Heart right ventricle (tissue), 16 donors: Measurements from ENCODE around the gene MAP7D1. TPM values are rescaled to one million over a fixed set of nuclear protein-coding genes. Genes with fewer than 3 reads are reported as not detected.

ENCODE experiments used
- ATAC-seq, 8 donors: fragments of 200-7000 bp; cut with Tn5 transposase; one replicate each; pipeline ENCODE4 v1.9.1; 2020; ENCODE audit warnings: mild to moderate bottlenecking in 8 of 8, moderate library complexity in 8 of 8, moderate number of reproducible peaks in 1 of 8
- DNase-seq, 2 donors: peaks; one replicate each; pipeline ENCODE4 v3.0.0-alpha.2; 2020
- H3K27ac ChIP-seq, 10 donors: fragments of 200-600 bp; sonication (generic) in 2 of 10; one replicate each; pipeline versions ENCODE4 v1.5.0 to v1.8.0; 2020 to 2022; ENCODE audit warnings: mild to moderate bottlenecking in 3 of 10
- H3K27me3 ChIP-seq, 7 donors: fragments of 200-600 bp; one replicate each; pipeline ENCODE4 v1.8.0; 2021 to 2022; ENCODE audit warnings: mild to moderate bottlenecking in 2 of 7
- H3K36me3 ChIP-seq, 9 donors: fragments of 200-600 bp; sonication (generic) in 1 of 9; one replicate each; pipeline versions ENCODE4 v1.5.0 to v1.8.0; 2020 to 2022; ENCODE audit warnings: mild to moderate bottlenecking in 2 of 9
- H3K4me1 ChIP-seq, 9 donors: fragments of 200-600 bp; sonication (generic) in 1 of 9; one replicate each; pipeline versions ENCODE4 v1.5.0 to v1.8.0; 2020 to 2022; ENCODE audit warnings: mild to moderate bottlenecking in 4 of 9
- H3K4me3 ChIP-seq, 10 donors: fragments of 200-600 bp; sonication (generic) in 2 of 10; one replicate each; pipeline versions ENCODE4 v1.5.0 to v1.8.0; 2020 to 2022; ENCODE audit warnings: mild to moderate bottlenecking in 7 of 10, moderate library complexity in 2 of 10
- H3K9me3 ChIP-seq, 11 donors: fragments of 200-600 bp in 10 of 11; sonication (generic) in 2 of 11; one replicate each; pipeline versions ENCODE4 v1.5.0 to v1.8.0; 2013 to 2022; ENCODE audit warnings: mild to moderate bottlenecking in 2 of 11, control low read depth in 1 of 11, moderate library complexity in 1 of 11
- CTCF ChIP-seq, 9 donors: fragments of 200-600 bp; sonication (generic) in 2 of 9; IDR thresholded peaks; one replicate each; pipeline versions ENCODE4 v1.5.0 to v1.8.0; 2021 to 2022; ENCODE audit warnings: antibody characterized with exemption in 9 of 9, mild to moderate bottlenecking in 5 of 9, moderate library complexity in 1 of 9
- WGBS, 2 donors: extraction: QIAGEN DNeasy Blood & Tissue Kit; methylation state at CpG; one replicate each; pipeline ENCODE4 v1.1.7; 2013; ENCODE audit warnings: inconsistent platforms in 1 of 2; 5-methylcytosine and 5-hydroxymethylcytosine counted together
- intact Hi-C, 10 donors: fragments of 100-400 bp; cut with DNase I; formaldehyde crosslinking; loops; one replicate each; pipeline versions ENCODE4 v1.11.1 to v1.14.2; 2022
- polyA plus RNA-seq, 2 donors: library from polyadenylated mRNA; stranded (reverse); fragments of 200-250 nt; gene quantifications; one replicate each; pipeline ENCODE4 v1.2.3, GENCODE V29; 2013
- total RNA-seq, 10 donors: library from RNA; stranded (reverse); fragmentation: NEBNext Ultra II Directional in 3 of 10; extraction: Animal tissue kit (Norgen Biotek cat#: 25700) in 3 of 10; gene quantifications; one replicate each; pipeline versions ENCODE4 v1.2.1 to v1.2.4, GENCODE V29; 2021 to 2023
- donor health status: Arrhythmogenic right ventricular cardiomyopathy.
- donor health status: ischemic (EF 13 %, LVEDD 7.1; RV severe dilation, severe dysfunction).
- donor health status: healthy with polysubstance abuse.
- donor health status: DM: no; HTN: yes; CAD: no.
- donor health status: DM: no; HTN: no; CAD: no.
- donor health status: ischemic (EF 25% LVEDD 6.9; RV normal size, moderate dysfunction).
- donor health status: ischemic (EF 25% LVEDD 5.7; RV mildly dilated, moderate dysfunction).
- donor health status: healthy.
- donor health status: DM: yes; HTN: yes; CAD: no.
- donor health status: Ischemic cardiomyopathy.
- donor health status: ischemic (EF 35%, LVEDD 5.7; RV mildly dilated, moderate dysfunction).
- donor health status: nonischemic (EF 11% LVEDD 7.7; RV severe dilation, severe dysfunction).
- donor health status: DM: yes; HTN: yes; CAD: no.
- donor health status: PGD.
- donor health status: ischemic (EF 29% LVEDD 5.4; RV normal size, mild dysfunction).
- donor health status: nonischemic (EF 23%, LVEDD 6.1; RV moderate dilation, normal function).

MAP7D1 gene
- total and polyA plus RNA-seq, 12 donors, result 176 to 364 (median 320) TPM

- WGBS, 2 donors, result 78 to 89% methylated on average over 2 of the region's 2 CpGs
- intact Hi-C loops, result loop anchor here in 1 of 10 donors (5.0 kb wide), 1 partner anchor 58 kb away; the partner anchor contains the start of gene THRAP3
These were observed 8.4 kb downstream of the MAP7D1 start for GRCh38 chr1:36164361-36164760.

GRCh38 chr1:36165145-36165544 is 9.2 kb downstream of the MAP7D1 start:
- Histone ChIP-seq H3K36me3 (peaks cover 0 to 43% (median 0%) of the 10 kb centered on the region in 9 donors), H3K9me3 (no peaks in the 10 kb centered on the region), H3K4me3 (no peak overlapping the region), H3K27ac (peak overlapping the region in 8 of 10 donors; percentile 28 to 100 (median 88)), H3K4me1 (peaks cover 20 to 100% (median 88%) of the 10 kb centered on the region in 9 donors), H3K27me3 (no peaks in the 10 kb centered on the region)
- TF ChIP-seq CTCF (IDR thresholded peaks at IDR 0.05), result no peak
- DNase-seq (no peak), ATAC-seq (no peak)
- 75 to 100% methylated on average over 1 of the region's 1 CpG for WGBS, 2 donors
- intact Hi-C loops, result no loop called here

More at GRCh38 chr1:36164361-36164760, 8.4 kb downstream of the MAP7D1 start:
- Histone ChIP-seq H3K4me3 (no peak overlapping the region), H3K27ac (peak overlapping the region in 8 of 10 donors; percentile 18 to 100 (median 95)), H3K9me3 (no peaks in the 10 kb centered on the region), H3K36me3 (peaks cover 0 to 44% (median 0%) of the 10 kb centered on the region in 9 donors), H3K4me1 (peaks cover 25 to 100% (median 88%) of the 10 kb centered on the region in 9 donors), H3K27me3 (no peaks in the 10 kb centered on the region)
- TF ChIP-seq CTCF (IDR thresholded peaks at IDR 0.05), result no peak
- no peak for ATAC-seq
- DNase-seq, result no peak

GRCh38 chr1:36166136-36166535 is 10.2 kb downstream of the MAP7D1 start:
- intact Hi-C loops, result no loop called here
- ATAC-seq (no peak), DNase-seq (no peak)
- WGBS, 2 donors, result 56 to 61% methylated on average over 4 of the region's 4 CpGs
- Histone ChIP-seq H3K36me3 (peaks cover 0 to 51% (median 2%) of the 10 kb centered on the region in 9 donors), H3K9me3 (no peaks in the 10 kb centered on the region), H3K4me3 (no peak overlapping the region), H3K27ac (peak overlapping the region; percentile 25 to 100 (median 78)), H3K27me3 (no peaks in the 10 kb centered on the region), H3K4me1 (peaks cover 19 to 100% (median 85%) of the 10 kb centered on the region in 9 donors)
- no peak for TF ChIP-seq CTCF (IDR thresholded peaks at IDR 0.05)

GRCh38 chr1:36166938-36167905 is 11.3 kb downstream of the MAP7D1 start:
- Histone ChIP-seq H3K27me3 (no peaks in the 10 kb centered on the region), H3K4me1 (peaks cover 25 to 100% (median 86%) of the 10 kb centered on the region in 9 donors), H3K4me3 (no peak overlapping the region), H3K9me3 (no peaks in the 10 kb centered on the region), H3K36me3 (peaks cover under 1 to 62% (median 13%) of the 10 kb centered on the region in 9 donors), H3K27ac (peak overlapping the region; percentile 25 to 100 (median 78))
- ATAC-seq (peak in 3 of 8 donors; percentile 18 to 46 (median 41)), DNase-seq (no peak)
- WGBS, 2 donors, result 59 to 64% methylated on average over 15 of the region's 15 CpGs
- TF ChIP-seq CTCF (IDR thresholded peaks at IDR 0.05), result no peak
- intact Hi-C loops, result no loop called here
